ENCODE measurements around the gene ANP32A.

ANP32A gene

DNA sequence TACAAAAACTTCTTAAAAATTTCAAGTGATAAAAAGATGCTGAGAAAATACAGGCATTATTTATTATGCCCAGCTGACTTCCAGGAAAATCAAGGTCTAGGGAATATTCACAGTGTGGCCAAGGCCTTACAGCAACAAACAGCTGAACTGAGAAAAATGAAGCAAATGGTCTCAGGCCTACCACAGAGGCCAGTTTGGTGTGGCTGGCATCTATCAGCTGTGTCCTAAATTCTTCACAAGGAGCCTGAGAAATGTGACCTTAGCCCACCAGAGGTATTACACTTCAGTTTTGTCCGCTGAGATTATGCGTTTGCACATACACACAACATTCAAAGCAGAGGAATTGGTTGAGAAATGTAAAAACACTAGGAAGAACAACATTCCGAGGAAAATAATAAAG, 77.4 kb downstream of the ANP32A start:
- no peak for ATAC-seq
- DNase-seq = no peak

DNA sequence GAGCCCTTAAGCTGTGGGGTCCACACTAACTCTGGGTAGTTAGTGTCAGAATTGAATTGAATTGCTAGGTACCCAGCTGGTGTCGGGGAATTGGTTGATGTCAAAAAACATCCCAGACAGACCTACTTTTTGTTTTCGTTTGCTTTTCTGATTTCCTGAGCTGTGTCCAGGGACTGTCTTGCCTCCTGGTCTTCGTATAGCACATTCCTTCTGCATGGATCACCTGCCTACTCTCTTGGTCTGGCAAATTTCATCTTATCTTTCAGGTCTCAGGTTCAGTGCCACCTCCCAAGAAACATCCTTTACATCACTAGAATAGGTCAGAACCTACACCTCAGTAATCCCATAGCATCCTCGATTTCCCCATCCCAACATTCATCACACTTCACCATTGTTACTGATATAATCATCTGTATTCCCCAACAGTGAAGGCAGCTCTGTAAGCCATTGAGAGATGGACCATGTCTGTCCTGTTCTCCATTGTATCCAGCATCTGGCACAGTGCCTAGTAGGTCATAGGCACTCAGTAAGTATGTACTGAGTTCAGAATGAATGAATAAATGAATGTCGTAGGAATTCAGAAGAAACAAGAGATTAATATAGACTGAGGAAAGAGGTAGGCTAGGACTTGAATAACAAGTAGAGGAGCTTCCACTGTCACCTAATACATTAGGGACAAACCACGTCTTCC, 81.2 kb downstream of the ANP32A start:
- DNase-seq (no peak), ATAC-seq (no peak)

DNA sequence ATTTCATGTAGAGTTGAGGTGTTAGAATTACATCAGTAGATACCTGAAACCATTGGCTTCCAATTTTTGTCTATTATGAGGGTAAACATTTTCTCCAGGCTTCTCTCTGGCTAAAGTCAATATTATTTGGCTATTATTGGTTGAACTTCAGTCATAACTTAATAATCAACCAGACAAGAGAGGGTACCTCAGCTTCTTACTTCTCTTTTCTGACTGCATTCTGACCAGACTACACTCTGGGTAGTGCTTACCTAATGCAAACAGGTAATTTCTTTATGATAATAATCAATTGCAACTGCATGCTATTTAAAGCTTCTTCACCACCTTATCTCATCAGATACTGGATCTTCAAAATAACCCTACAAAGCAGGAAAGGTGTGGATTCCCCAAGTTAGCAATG, 85.1 kb downstream of the ANP32A start:
- DNase-seq = no peak

DNA sequence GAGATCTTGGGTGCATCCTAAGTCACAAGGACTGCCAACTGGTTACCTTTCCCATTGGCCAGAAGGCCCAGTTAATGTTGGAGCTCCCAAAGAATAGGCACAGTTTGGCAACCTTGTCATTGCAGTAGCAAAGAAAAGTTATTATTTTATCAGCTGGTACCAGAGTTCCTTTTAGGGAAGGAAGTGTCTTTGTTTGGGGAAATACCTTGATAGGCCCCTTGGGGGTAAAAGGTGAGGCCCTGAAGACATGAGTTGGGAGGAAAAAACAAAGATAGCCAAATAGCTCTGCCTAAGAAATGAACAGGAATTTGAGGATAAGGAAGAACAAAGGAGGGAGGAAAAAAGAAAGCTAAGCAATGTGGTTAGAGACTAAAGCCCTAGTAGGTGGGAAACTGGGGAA, 85.8 kb downstream of the ANP32A start:
- ATAC-seq = no peak
- DNase-seq = no peak

More for the DNA sequence above, 85.1 kb downstream of the ANP32A start:
- ATAC-seq = no peak

DNA sequence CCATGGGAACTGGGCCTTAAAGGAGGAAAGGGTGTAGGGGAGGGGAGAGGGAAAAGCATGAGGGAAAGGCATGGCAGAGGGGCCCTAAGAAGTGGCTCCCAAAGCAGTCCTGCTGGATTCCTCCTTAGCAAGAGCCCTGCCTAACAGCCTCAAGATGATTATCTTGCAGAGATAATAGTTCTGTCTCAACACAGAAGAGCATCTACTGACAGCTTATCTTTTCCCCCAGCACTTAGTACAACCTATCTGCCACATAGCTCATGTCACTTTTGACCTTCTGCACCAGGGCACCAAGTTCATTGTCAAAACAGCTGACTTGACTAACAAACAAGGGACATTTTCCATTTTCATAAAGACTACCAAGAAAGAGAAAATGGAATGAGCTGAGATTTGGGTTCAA, 86.3 kb downstream of the ANP32A start:
- no peak for DNase-seq
- no peak for ATAC-seq

DNA sequence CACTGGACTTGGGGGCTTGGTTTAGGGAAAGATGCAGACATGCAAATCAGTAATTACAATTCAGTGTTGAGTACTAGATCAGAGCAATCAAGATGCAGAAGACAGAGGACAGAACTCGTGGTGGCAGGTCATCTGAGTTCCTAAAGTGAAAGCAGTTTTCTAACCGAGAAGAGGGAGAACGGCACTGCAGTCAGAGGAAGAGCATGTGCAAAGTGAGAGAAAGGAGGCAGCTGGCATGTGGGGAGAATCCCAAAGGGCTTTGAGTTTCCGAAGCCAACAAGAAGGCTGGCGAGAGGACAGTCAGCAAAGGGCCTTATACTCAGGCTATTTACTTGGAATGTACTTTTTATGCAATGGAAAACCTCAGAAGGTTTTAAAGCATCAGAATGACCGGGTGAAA, 87.0 kb downstream of the ANP32A start:
- DNase-seq = no peak
- no peak for ATAC-seq

DNA sequence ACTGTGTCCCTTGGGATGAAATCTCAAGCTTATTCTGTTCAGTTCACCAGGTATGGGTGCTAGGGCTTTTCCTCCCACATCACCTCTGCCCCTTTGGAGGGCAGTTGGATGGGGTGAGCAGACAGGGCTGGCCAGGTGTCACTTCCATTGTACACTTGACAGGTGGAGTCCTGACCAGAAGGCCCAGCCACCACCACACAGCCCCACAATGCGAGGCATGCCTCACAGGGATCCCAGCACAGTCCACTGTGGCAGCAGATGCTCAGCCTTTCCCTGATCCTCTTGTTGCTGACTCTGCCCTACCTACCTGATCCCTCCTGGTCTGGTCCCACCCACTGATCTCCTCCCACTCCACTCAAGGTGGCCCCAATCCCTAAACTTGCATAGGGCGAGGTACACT, 88.2 kb downstream of the ANP32A start:
- DNase-seq = no peak

DNA sequence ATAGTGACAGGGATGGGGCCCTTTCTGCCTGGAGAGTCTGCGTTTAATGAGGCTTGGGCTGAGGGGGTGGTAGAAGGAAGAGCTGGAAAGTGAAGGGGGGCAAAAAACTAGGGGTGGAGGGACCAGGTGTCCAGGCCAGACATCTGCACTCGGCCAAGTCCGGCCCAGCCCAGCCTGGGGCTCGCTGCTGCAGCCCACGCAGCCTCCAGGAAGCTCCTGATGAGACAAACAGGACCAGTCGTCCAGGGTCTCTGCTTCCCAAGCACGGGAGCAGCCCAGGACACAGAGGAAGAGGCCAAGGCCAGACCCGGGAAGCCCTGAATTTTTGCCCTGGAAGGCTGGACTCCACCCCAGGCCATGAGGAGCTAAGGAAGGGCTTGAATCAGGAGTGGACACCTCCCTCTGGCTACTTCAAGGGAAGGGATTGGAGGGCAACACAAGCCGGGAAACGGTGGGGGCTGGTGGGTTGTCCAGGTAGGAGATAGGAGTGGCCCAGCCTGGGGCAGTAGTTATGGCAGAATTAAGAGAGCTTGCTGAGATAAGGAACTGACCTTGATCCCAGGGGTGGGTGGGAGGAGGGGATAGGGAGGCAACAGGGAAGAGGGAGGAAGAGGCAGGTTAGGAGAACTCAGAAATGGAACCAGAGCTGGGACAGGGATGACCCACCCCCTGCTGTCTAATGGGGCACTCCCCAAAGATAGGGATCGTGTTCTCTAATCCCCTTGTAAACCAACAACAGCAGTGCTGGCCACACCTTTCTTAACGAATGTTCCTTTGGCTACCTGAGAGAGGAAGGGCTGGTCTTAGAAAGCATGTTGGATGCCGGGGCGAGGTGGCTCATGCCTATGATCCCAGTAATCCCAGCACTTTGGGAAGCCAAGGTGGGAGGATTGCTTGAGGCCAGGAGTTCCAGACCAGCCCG, 89.5 kb downstream of the ANP32A start:
- ATAC-seq (no peak), DNase-seq (no peak)

More for the DNA sequence above, 88.2 kb downstream of the ANP32A start:
- no peak for ATAC-seq

DNA sequence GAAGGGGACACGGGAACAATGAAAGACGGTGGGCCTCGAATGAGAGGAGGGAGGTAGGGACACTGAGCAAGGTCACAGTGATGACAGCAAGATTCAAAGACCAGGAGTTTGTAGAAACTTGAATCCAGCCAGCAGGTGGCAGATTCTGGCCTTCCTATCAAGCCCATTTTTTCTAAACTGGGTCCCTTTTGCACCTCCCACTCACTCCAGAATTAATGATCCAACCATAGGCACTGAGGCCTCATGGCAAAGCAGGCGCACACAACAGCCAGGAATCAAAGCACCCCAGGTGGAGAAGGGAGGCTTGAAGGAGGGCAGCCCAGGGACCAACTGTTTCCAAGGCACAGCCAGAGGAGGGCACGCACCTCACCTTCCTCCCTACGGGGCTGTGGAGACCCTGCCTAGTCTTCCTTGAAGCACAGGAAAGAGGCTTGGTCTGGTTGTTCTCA, 90.2 kb downstream of the ANP32A start:
- ATAC-seq (no peak), DNase-seq (no peak)

DNA sequence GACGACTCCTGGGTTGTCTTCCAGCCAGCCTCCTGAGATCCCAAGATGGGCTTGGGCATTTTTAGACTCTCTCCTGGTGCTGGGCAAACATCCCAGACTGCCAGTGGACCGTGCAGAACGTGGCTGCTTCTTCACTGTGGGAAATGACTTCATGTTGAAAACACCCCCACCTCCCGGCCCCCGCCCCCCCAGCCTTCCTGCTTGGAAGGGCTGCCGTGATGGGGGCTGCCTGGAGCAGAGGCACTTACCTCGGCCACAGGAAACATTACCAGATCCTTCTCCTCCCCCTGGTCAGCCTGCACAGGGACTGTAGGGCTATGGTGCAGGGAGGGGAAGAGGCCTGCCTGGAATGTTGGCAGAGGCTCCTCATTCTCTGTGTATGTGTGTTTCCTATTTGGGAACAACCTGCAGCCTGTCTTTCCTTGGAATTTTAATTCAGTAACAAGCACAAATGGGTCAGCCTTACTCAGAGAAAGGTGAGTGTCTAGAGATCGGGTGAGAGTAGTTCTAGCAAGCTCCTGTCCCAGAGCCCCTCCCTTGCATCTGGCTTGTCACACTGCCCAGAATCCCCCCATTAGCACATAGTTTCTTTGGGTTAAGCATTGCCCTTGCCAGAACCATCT, 90.8 kb downstream of the ANP32A start:
- no peak for ATAC-seq
- no peak for DNase-seq
